Measurements from ENCODE around the gene UBE2S. TPM values are rescaled to one million over a fixed set of nuclear protein-coding genes. Genes with fewer than 3 reads are reported as not detected.

Gene UBE2S
- total and polyA plus RNA-seq, 10 of the 15 experiments (the other 5 are each of a cell fraction or from before 2014, with no cell fraction given), result 2.3 to 640 (median 127) TPM

GRCh38 chr19:55377356-55378131, 30.0 kb downstream of the UBE2S start:
- Histone ChIP-seq H4K20me1 (ENCODE audit: control insufficient read depth, insufficient read depth) (no peaks in the 10 kb centered on the region), H3K36me3 (ENCODE audit: control insufficient read depth in 2 of 2, insufficient read depth in 2 of 2, low read length in 1 of 2) (no peaks in the 10 kb centered on the region), H3K4me1 (ENCODE audit: control insufficient read depth, insufficient read depth, low read length) (no peaks in the 10 kb centered on the region), H3K4me3 (no peak overlapping the region), H3K9me3 (replicated peaks; ENCODE audit: control insufficient read depth, insufficient read depth, low read length) (no peaks in the 10 kb centered on the region), H2AFZ (ENCODE audit: control insufficient read depth, low read depth, low read length) (no peak overlapping the region), H3K27ac (ENCODE audit: control insufficient read depth, insufficient read depth) (no peak overlapping the region), H3K9ac (ENCODE audit: control insufficient read depth, insufficient read depth, low read length) (no peak overlapping the region), H3K4me2 (ENCODE audit: control insufficient read depth, insufficient read depth) (no peak overlapping the region), H3K27me3 (replicated peaks in 1 of 2; ENCODE audit: control insufficient read depth in 2 of 2, insufficient read depth in 2 of 2, low read length in 1 of 2) (no peaks in the 10 kb centered on the region), H3K79me2 (ENCODE audit: control insufficient read depth, insufficient read depth, low read length) (no peaks in the 10 kb centered on the region; the same call in none of the 2 replicates)
- RAD21 ChIA-PET (ENCODE audit: unreplicated experiment), result interaction anchor here (1.0 kb wide), 1 partner anchor 76 kb away, joined by 4 read pairs; no protein-coding TSS in a partner anchor
- BruUV-seq (replicated peaks), result no TSS peak
- intact Hi-C loops (cut with micrococcal nuclease; ENCODE audit: unreplicated experiment), result no loop called here
- SMC1A ChIA-PET (ENCODE audit: uncharacterized antibody, unreplicated experiment), result no interaction called here
- FAIRE-seq (no peak), ATAC-seq (no peak), DNase-seq (ENCODE audit: low read depth, low spot score) (no peak)
- TF ChIP-seq HSF1 (IDR thresholded peaks at IDR 0.05; ENCODE audit: low read depth, low read length), result no peak
- TF ChIP-seq SMAD1 (IDR thresholded peaks at IDR 0.05; ENCODE audit: low read depth, partially characterized antibody), result no peak
- in situ Hi-C loops (cut with MboI), result no loop called here
- 68% methylated on average over 41 of the region's 43 CpGs for WGBS (ENCODE audit: insufficient coverage, insufficient replicate concordance, low lambda C conversion rate, missing lambda C conversion rate)
- POLR2A ChIA-PET, result no interaction called here
- CTCF ChIA-PET, result no interaction called here

- in situ Hi-C loops (cut with MboI), result no loop called here
- no peak for DNase-seq (ENCODE audit: low read depth, low spot score)
- no peak within 1 kb of the TSS for H3K4me2 ChIP-seq (ENCODE audit: control insufficient read depth, insufficient read depth)
These were observed 31.2 kb downstream of the UBE2S start, which contains the start of gene TMEM190 for GRCh38 chr19:55376241-55376933. TSS of gene TMEM190 (plus strand) at chr19:55376826. CDS start at chr19:55376854, 28 bp downstream.

More at GRCh38 chr19:55376241-55376933, 31.2 kb downstream of the UBE2S start, which contains the start of gene TMEM190:
- H3K4me1 ChIP-seq (ENCODE audit: control insufficient read depth, insufficient read depth, low read length), result no peaks in the 10 kb centered on the region
- H2AFZ ChIP-seq (ENCODE audit: control insufficient read depth, low read depth, low read length), result no peak within 1 kb of the TSS
- SMC1A ChIA-PET (ENCODE audit: uncharacterized antibody, unreplicated experiment), result no interaction called here
- H3K9me3 ChIP-seq (replicated peaks; ENCODE audit: control insufficient read depth, insufficient read depth, low read length), result no peaks in the 10 kb centered on the region
- TF ChIP-seq ATF2 (IDR thresholded peaks at IDR 0.05; ENCODE audit: low read length), result no peak
- no peaks in the 10 kb centered on the region for H4K20me1 ChIP-seq (ENCODE audit: control insufficient read depth, insufficient read depth)
- RAD21 ChIA-PET (ENCODE audit: unreplicated experiment), result interaction anchor here (1.5 kb wide), 1 partner anchor 37 kb away, joined by 3 read pairs; the partner anchor contains the start of gene KMT5C
- H3K27me3 ChIP-seq (replicated peaks in 1 of 2; ENCODE audit: control insufficient read depth in 2 of 2, insufficient read depth in 2 of 2, low read length in 1 of 2), result no peaks in the 10 kb centered on the region
- H3K27ac ChIP-seq (ENCODE audit: control insufficient read depth, insufficient read depth), result no peak within 1 kb of the TSS
- no peaks in the 10 kb centered on the region for H3K36me3 ChIP-seq (ENCODE audit: control insufficient read depth in 2 of 2, insufficient read depth in 2 of 2, low read length in 1 of 2)
- FAIRE-seq, result no peak
- 38% methylated on average over 19 of the region's 21 CpGs for WGBS (ENCODE audit: insufficient coverage, insufficient replicate concordance, low lambda C conversion rate, missing lambda C conversion rate)
- no peak for ATAC-seq
- H3K79me2 ChIP-seq (ENCODE audit: control insufficient read depth, insufficient read depth, low read length), result no peaks in the 10 kb centered on the region
- H3K9ac ChIP-seq (ENCODE audit: control insufficient read depth, insufficient read depth, low read length), result no peak within 1 kb of the TSS
- H3K4me3 ChIP-seq, result no peak within 1 kb of the TSS
- POLR2A ChIA-PET, result no interaction called here
- intact Hi-C loops (cut with micrococcal nuclease; ENCODE audit: unreplicated experiment), result no loop called here
- CTCF ChIA-PET, result no interaction called here
- no TSS peak for BruUV-seq (replicated peaks)
